Measurements from ENCODE around the gene CRMP1. TPM values are rescaled to one million over a fixed set of nuclear protein-coding genes. Genes with fewer than 3 reads are reported as not detected.

The CRMP1 gene
- total and polyA plus RNA-seq, 2 donors (not counting 3 experiments of a cell fraction or from before 2014, with no cell fraction given), result 0.06 TPM; not detected in 1

GRCh38 chr4:5816851-5817375 lies 76.0 kb downstream of the CRMP1 start:
- H3K27me3 ChIP-seq (ENCODE audit: control insufficient read depth in 2 of 2, insufficient read depth in 2 of 2, low read length in 2 of 2), result no peaks in the 10 kb centered on the region
- no peaks in the 10 kb centered on the region for H4K20me1 ChIP-seq (replicated peaks; ENCODE audit: control insufficient read depth, extremely low read depth, insufficient read depth, low read length)
- H3K4me1 ChIP-seq (ENCODE audit: control insufficient read depth, extremely low read depth, insufficient read depth, low read length), result no peaks in the 10 kb centered on the region
- TF ChIP-seq POLR2A (IDR thresholded peaks at IDR 0.05; ENCODE audit: low read depth, low read length) (no peak), EZH2 (IDR thresholded peaks at IDR 0.05; ENCODE audit: borderline replicate concordance, low read depth, low read length, severe bottlenecking) (no peak), GATA2 (IDR thresholded peaks at IDR 0.05; ENCODE audit: insufficient read depth, insufficient read length, low read depth, low read length) (no peak), JUN (IDR thresholded peaks at IDR 0.05; ENCODE audit: borderline replicate concordance, insufficient read depth, insufficient read length, low read depth) (no peak), MAX (IDR thresholded peaks at IDR 0.05; ENCODE audit: insufficient read depth, insufficient read length) (no peak), MYC (IDR thresholded peaks at IDR 0.05; ENCODE audit: low read depth, low read length) (no peak), POLR2AphosphoS5 (IDR thresholded peaks at IDR 0.05; ENCODE audit: insufficient read depth, low read depth, low read length) (no peak), FOS (IDR thresholded peaks at IDR 0.05; ENCODE audit: borderline replicate concordance, insufficient read depth, low read length) (no peak), CTCF (IDR thresholded peaks at IDR 0.05; ENCODE audit: extremely low read depth in 1 of 2, insufficient read depth in 1 of 2, low read depth in 1 of 2, low read length in 2 of 2) (no peak)
- no peak overlapping the region for H3K4me3 ChIP-seq (replicated peaks in 1 of 3; ENCODE audit: insufficient read depth in 1 of 3, low read depth in 1 of 3, low read length in 3 of 3)
- BruUV-seq (replicated peaks), result no TSS peak
- peaks cover 2 to 22% of the 10 kb centered on the region in 2 experiments for H3K36me3 ChIP-seq (ENCODE audit: control insufficient read depth in 2 of 2, extremely low read depth in 1 of 2, insufficient read depth in 2 of 2, low read length in 2 of 2)
- no peak overlapping the region for H3K27ac ChIP-seq (ENCODE audit: insufficient read depth, low read depth, low read length)
- no peaks in the 10 kb centered on the region for H3K9me1 ChIP-seq (replicated peaks; ENCODE audit: control insufficient read depth, extremely low read depth, insufficient read depth, low read length)
- H2AFZ ChIP-seq (ENCODE audit: low read depth, low read length), result no peak overlapping the region
- intact Hi-C loops (cut with micrococcal nuclease), result no loop called here
- dilution Hi-C loops (cut with MboI; ENCODE audit: extremely low pct_ligation_motif_present, low sequenced_read_pairs), result no loop called here
- no peak overlapping the region for H3K4me2 ChIP-seq (ENCODE audit: insufficient read depth, low read length)
- no peak for DNase-seq (ENCODE audit: low read depth, low spot score)
- no peak overlapping the region for H3K9ac ChIP-seq (replicated peaks; ENCODE audit: extremely low read depth, insufficient read depth, low read length)
- H3K9me3 ChIP-seq (replicated peaks; ENCODE audit: control insufficient read depth, insufficient read depth, low read length), result no peaks in the 10 kb centered on the region
- FAIRE-seq, result no peak
- ChIA-PET POLR2A (no interaction called here), CTCF (no interaction called here)
- H3K79me2 ChIP-seq (ENCODE audit: control insufficient read depth, insufficient read depth, low read length), result no peaks in the 10 kb centered on the region
